A549 (cell line): ENCODE measurements around the gene NXF1. TPM values are rescaled to one million over a fixed set of nuclear protein-coding genes. Genes with fewer than 3 reads are reported as not detected.
A peak's percentile ranks its signal among the peaks of the same experiment; 100 is the strongest.

ENCODE experiments used
- ATOH8 ChIP-seq: fragments of 250-450 bp; sonication (Bioruptor Pico); IDR thresholded peaks from 2 replicates; pipeline ENCODE4 v1.5.0; 2020; ENCODE audit warnings: low read depth, mild to moderate bottlenecking, moderate library complexity
- BHLHE40 ChIP-seq: IDR thresholded peaks from 2 replicates; pipeline ENCODE4 v1.6.1; 2012; ENCODE audit warnings: low read depth, low read length, inconsistent platforms
- CBX8 ChIP-seq: fragments of 200-600 bp; sonication (generic); IDR thresholded peaks from 2 replicates; pipeline ENCODE4 v1.6.1; 2016
- CTCF ChIP-seq: fragments of >200 bp; sonication (Bioruptor Twin); formaldehyde crosslinking; IDR thresholded peaks from 3 replicates; pipeline ENCODE4 v1.5.1; 2016
- EHF ChIP-seq: fragments of 250-450 bp; sonication (Bioruptor Pico); IDR thresholded peaks from 2 replicates; pipeline ENCODE4 v1.5.0; 2020; ENCODE audit warnings: mild to moderate bottlenecking
- EHMT2 ChIP-seq: fragments of 200-600 bp; sonication (generic); IDR thresholded peaks from 2 replicates; pipeline ENCODE4 v1.6.1; 2016; ENCODE audit warnings: antibody characterized with exemption, low read depth, mild to moderate bottlenecking, moderate library complexity
- ESRRA ChIP-seq: fragments of 150-350 bp; IDR thresholded peaks from 2 replicates; pipeline ENCODE4 v1.6.1; 2014; ENCODE audit warnings: mild to moderate bottlenecking, low read length, borderline replicate concordance
- FOSB ChIP-seq: fragments of 250-450 bp; sonication (Bioruptor Pico); IDR thresholded peaks from 2 replicates; pipeline ENCODE4 v1.5.0; 2020; ENCODE audit warnings: mild to moderate bottlenecking, moderate library complexity
- GATA3 ChIP-seq: IDR thresholded peaks from 2 replicates; pipeline ENCODE4 v1.6.1; 2012; ENCODE audit warnings: borderline replicate concordance
- HDAC2 ChIP-seq: fragments of 200-600 bp; sonication (generic); IDR thresholded peaks from 2 replicates; pipeline ENCODE4 v1.6.1; 2016
- HES2 ChIP-seq: fragments of >200 bp; sonication (Bioruptor Twin); formaldehyde crosslinking; IDR thresholded peaks from 2 replicates; pipeline ENCODE4 v1.6.1; 2016
- HOXA7 ChIP-seq: fragments of 250-450 bp; sonication (Bioruptor Pico); IDR thresholded peaks from 2 replicates; pipeline ENCODE4 v1.5.0; 2020; ENCODE audit warnings: mild to moderate bottlenecking, moderate library complexity
- JUNB ChIP-seq: fragments of >200 bp; sonication (Bioruptor Twin); formaldehyde crosslinking; IDR thresholded peaks from 2 replicates; pipeline ENCODE4 v1.6.1; 2016
- KDM5A ChIP-seq: fragments of 200-600 bp; sonication (generic); IDR thresholded peaks from 2 replicates; pipeline ENCODE4 v1.6.1; 2016; ENCODE audit warnings: antibody characterized with exemption, mild to moderate bottlenecking
- MAZ ChIP-seq: fragments of 150-350 bp; IDR thresholded peaks from 2 replicates; pipeline ENCODE4 v1.6.1; 2014; ENCODE audit warnings: antibody characterized with exemption, low read depth, low read length, borderline replicate concordance
- MYC ChIP-seq: IDR thresholded peaks from 2 replicates; pipeline ENCODE4 v1.6.1; 2012; ENCODE audit warnings: mild to moderate bottlenecking, inconsistent platforms, low read length, improper control_type of control experiment, borderline replicate concordance
- NFE2L2 ChIP-seq: fragments of 150-350 bp; conservative IDR thresholded peaks from 2 replicates; pipeline ENCODE4 v1.6.1; 2014; ENCODE audit warnings: low read length
- NPAS2 ChIP-seq: fragments of 250-450 bp; sonication (Bioruptor Pico); IDR thresholded peaks from 2 replicates; pipeline ENCODE4 v1.8.0; 2022; ENCODE audit warnings: mild to moderate bottlenecking, moderate library complexity, borderline replicate concordance
- NR3C1 ChIP-seq: fragments of >200 bp; sonication (Bioruptor Twin); formaldehyde crosslinking; IDR thresholded peaks from 3 replicates; pipeline ENCODE4 v1.6.1; 2017
- PHF8 ChIP-seq: fragments of 200-600 bp; sonication (generic); IDR thresholded peaks from 2 replicates; pipeline ENCODE4 v1.6.1; 2016; ENCODE audit warnings: low read depth, mild to moderate bottlenecking, antibody characterized with exemption, moderate library complexity, borderline replicate concordance
- POLR2A ChIP-seq: IDR thresholded peaks from 2 replicates; pipeline ENCODE4 v1.6.1; 2012; ENCODE audit warnings: mild to moderate bottlenecking, low read length
- RAD21 ChIP-seq, 2 experiments: fragments of >200 bp in 1 of 2; sonication (Bioruptor Twin) in 1 of 2; formaldehyde crosslinking in 1 of 2; IDR thresholded peaks in 1 of 2; conservative IDR thresholded peaks in 1 of 2; 2 replicates in 1 of 2; 3 replicates in 1 of 2; pipeline ENCODE4 v1.6.1; 2012 to 2018; ENCODE audit warnings: inconsistent platforms in 1 of 2
- REST ChIP-seq: fragments of 200-600 bp; sonication (generic); IDR thresholded peaks from 2 replicates; pipeline ENCODE4 v1.6.1; 2016; ENCODE audit warnings: antibody characterized with exemption, mild to moderate bottlenecking, moderate library complexity
- RFX5 ChIP-seq: fragments of 450-650 bp; IDR thresholded peaks from 2 replicates; pipeline ENCODE4 v1.7.1; 2014; ENCODE audit warnings: antibody characterized with exemption, mild to moderate bottlenecking, moderate library complexity
- RNF2 ChIP-seq: fragments of 200-600 bp; sonication (generic); IDR thresholded peaks from 2 replicates; pipeline ENCODE4 v1.6.1; 2016; ENCODE audit warnings: low read depth, mild to moderate bottlenecking, antibody characterized with exemption, moderate library complexity, borderline replicate concordance
- TFCP2L1 ChIP-seq: fragments of 250-450 bp; sonication (Bioruptor Pico); IDR thresholded peaks from 2 replicates; pipeline ENCODE4 v1.5.0; 2021; ENCODE audit warnings: mild to moderate bottlenecking
- ZNF302 ChIP-seq: fragments of 250-450 bp; sonication (Bioruptor Pico); IDR thresholded peaks from 2 replicates; pipeline ENCODE4 v1.9.0; 2021; ENCODE audit warnings: inconsistent platforms, mild to moderate bottlenecking, moderate library complexity
- polyA plus RNA-seq, 4 experiments: library from polyadenylated mRNA; depleted of rRNA in 3 of 4; stranded (reverse); fragments of >200 nt; fragmentation: RNase III in 1 of 4; extraction: RNeasy Plus Mini Kit Qiagen cat#74134 plus additional on column Dnase treatment in 1 of 4; gene quantifications; 2 replicates in 3 of 4; 3 replicates in 1 of 4; pipeline ENCODE4 v1.2.3, GENCODE V29; 2011 to 2017
- TF ChIP-seq, protein P1 (sequence below): fragments of >200 bp; sonication (Bioruptor Twin); formaldehyde crosslinking; IDR thresholded peaks from 3 replicates; pipeline ENCODE4 v1.6.1; 2016

The NXF1 gene
- polyA plus RNA-seq, 2 of the 4 experiments (the other 2 are of a cell fraction), result 35.5 to 47.7 TPM

- TF ChIP-seq CTCF, result no peak
- no peak for TF ChIP-seq RAD21 (conservative IDR thresholded peaks at IDR 0.05 in 1 of 2, IDR thresholded peaks at IDR 0.05 in 1 of 2)
- peak; percentile 100 for TF ChIP-seq HOXA7
- TF ChIP-seq, protein P1, sequence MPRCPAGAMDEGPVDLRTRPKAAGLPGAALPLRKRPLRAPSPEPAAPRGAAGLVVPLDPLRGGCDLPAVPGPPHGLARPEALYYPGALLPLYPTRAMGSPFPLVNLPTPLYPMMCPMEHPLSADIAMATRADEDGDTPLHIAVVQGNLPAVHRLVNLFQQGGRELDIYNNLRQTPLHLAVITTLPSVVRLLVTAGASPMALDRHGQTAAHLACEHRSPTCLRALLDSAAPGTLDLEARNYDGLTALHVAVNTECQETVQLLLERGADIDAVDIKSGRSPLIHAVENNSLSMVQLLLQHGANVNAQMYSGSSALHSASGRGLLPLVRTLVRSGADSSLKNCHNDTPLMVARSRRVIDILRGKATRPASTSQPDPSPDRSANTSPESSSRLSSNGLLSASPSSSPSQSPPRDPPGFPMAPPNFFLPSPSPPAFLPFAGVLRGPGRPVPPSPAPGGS, result peak; percentile 100
- TF ChIP-seq FOSB (CRISPR knock-in tag), result peak; percentile 100
- TF ChIP-seq EHF (CRISPR knock-in tag), result peak; percentile 99
- peak; percentile 30; the same call in 1 of the 2 replicates for TF ChIP-seq JUNB
- no peak for TF ChIP-seq KDM5A
- no peak for TF ChIP-seq EHMT2
- peak; percentile 72; the same call in 1 of the 2 replicates for TF ChIP-seq ZNF302 (CRISPR knock-in tag)
- TF ChIP-seq MAZ, result peak; percentile 98
- TF ChIP-seq NPAS2 (CRISPR knock-in tag), result no peak
- peak; percentile 95 for TF ChIP-seq GATA3
- no peak for TF ChIP-seq BHLHE40
- no peak for TF ChIP-seq CBX8
- peak; percentile 25; the same call in 1 of the 2 replicates for TF ChIP-seq PHF8
- no peak; the same call in 1 of the 2 replicates for TF ChIP-seq NFE2L2
- TF ChIP-seq ATOH8 (CRISPR knock-in tag), result no peak; the same call in none of the 2 replicates
- TF ChIP-seq MYC, result peak; percentile 67
- TF ChIP-seq TFCP2L1 (CRISPR knock-in tag), result peak; percentile 100
- TF ChIP-seq HES2, result no peak
- no peak for TF ChIP-seq NR3C1
- no peak for TF ChIP-seq RNF2
- TF ChIP-seq RFX5, result no peak
- TF ChIP-seq ESRRA, result no peak
- no peak for TF ChIP-seq HDAC2
- peak; percentile 95 for TF ChIP-seq POLR2A
- TF ChIP-seq REST, result peak; percentile 95
These were observed 36.3 kb upstream of the NXF1 start (continued) for GRCh38 chr11:62841361-62842170.
